Stomach smooth muscle (tissue), 2 donors: ENCODE measurements around the gene ECE1.
"Not testable (repeated sequence)": the region's sequence is repeated elsewhere in the genome, so short reads cannot be mapped to it uniquely, and the experiment has no call there.

Source experiments
- H3K27ac ChIP-seq: one replicate; pipeline ENCODE4 v1.7.0; 2013; ENCODE audit warnings: mild to moderate bottlenecking, low read length, inconsistent platforms
- H3K27me3 ChIP-seq, 2 donors: one replicate each; pipeline ENCODE4 v1.7.0; 2013; ENCODE audit warnings: low read length in 2 of 2; ENCODE audit not compliant: insufficient read depth in 2 of 2, control insufficient read depth in 1 of 2
- H3K36me3 ChIP-seq, 2 donors: one replicate each; pipeline ENCODE4 v1.7.0; 2013; ENCODE audit warnings: low read length in 2 of 2; ENCODE audit not compliant: control insufficient read depth in 2 of 2, insufficient read depth in 2 of 2
- H3K4me1 ChIP-seq: one replicate; pipeline ENCODE4 v1.7.0; 2013; ENCODE audit warnings: low read length; ENCODE audit not compliant: control insufficient read depth, insufficient read depth
- H3K4me3 ChIP-seq, 2 donors: one replicate each; pipeline ENCODE4 v1.7.0; 2013; ENCODE audit warnings: low read length in 2 of 2
- H3K9ac ChIP-seq, 2 donors: one replicate each; pipeline ENCODE4 v1.7.0; 2013; ENCODE audit warnings: low read length in 2 of 2, mild to moderate bottlenecking in 1 of 2
- H3K9me3 ChIP-seq, 2 donors: one replicate each; pipeline ENCODE4 v1.7.0; 2013; ENCODE audit warnings: low read length in 2 of 2; ENCODE audit not compliant: control insufficient read depth in 2 of 2
- donor health status: healthy.
- donor health status: Pancreatic carcinoma.

ECE1 gene

GRCh38 chr1:21236178-21236577 is 54.1 kb downstream of the ECE1 start:
- H3K4me1 ChIP-seq, result no peaks in the 10 kb centered on the region
- H3K36me3 ChIP-seq, result peaks cover 42 to 56% of the 10 kb centered on the region in 2 donors
- no peak overlapping the region for H3K27ac ChIP-seq
- no peaks in the 10 kb centered on the region for H3K27me3 ChIP-seq
- H3K9ac ChIP-seq, result no peak overlapping the region
- H3K9me3 ChIP-seq, result no peaks in the 10 kb centered on the region
- no peak overlapping the region for H3K4me3 ChIP-seq

- Histone ChIP-seq H3K27me3 (no peaks in the 10 kb centered on the region), H3K9me3 (no peaks in the 10 kb centered on the region), H3K36me3 (peaks cover 40 to 57% of the 10 kb centered on the region in 2 donors), H3K4me1 (no peaks in the 10 kb centered on the region), H3K27ac (no peak overlapping the region), H3K9ac (no peak overlapping the region), H3K4me3 (no peak overlapping the region)
Measured at GRCh38 chr1:21234779-21235178, 55.5 kb downstream of the ECE1 start.

GRCh38 chr1:21233490-21233889 is 56.8 kb downstream of the ECE1 start:
- Histone ChIP-seq H3K36me3 (peaks cover 36 to 53% of the 10 kb centered on the region in 2 donors), H3K4me1 (no peaks in the 10 kb centered on the region), H3K27me3 (no peaks in the 10 kb centered on the region)

GRCh38 chr1:21232044-21232443 is 58.2 kb downstream of the ECE1 start:
- Histone ChIP-seq H3K27me3 (no peaks in the 10 kb centered on the region), H3K36me3 (peaks cover 34 to 51% of the 10 kb centered on the region in 2 donors), H3K27ac (no peak overlapping the region)

More at GRCh38 chr1:21233490-21233889, 56.8 kb downstream of the ECE1 start:
- Histone ChIP-seq H3K4me3 (no peak overlapping the region), H3K9me3 (no peaks in the 10 kb centered on the region), H3K9ac (no peak overlapping the region), H3K27ac (no peak overlapping the region)

GRCh38 chr1:21229246-21230000 is 60.8 kb downstream of the ECE1 start:
- Histone ChIP-seq H3K27ac (no peak overlapping the region), H3K36me3 (peaks cover 36 to 52% of the 10 kb centered on the region in 2 donors)

More at GRCh38 chr1:21232044-21232443, 58.2 kb downstream of the ECE1 start:
- no peaks in the 10 kb centered on the region for H3K4me1 ChIP-seq
- no peaks in the 10 kb centered on the region for H3K9me3 ChIP-seq
- no peak overlapping the region for H3K9ac ChIP-seq
- no peak overlapping the region for H3K4me3 ChIP-seq

GRCh38 chr1:21228224-21228623 is 62.0 kb downstream of the ECE1 start:
- not testable (repeated sequence) for H3K27ac ChIP-seq, H3K27me3 ChIP-seq, H3K9me3 ChIP-seq, H3K9ac ChIP-seq, H3K4me1 ChIP-seq, H3K4me3 ChIP-seq
- peaks cover 38 to 50% of the 10 kb centered on the region in 2 donors for H3K36me3 ChIP-seq

More at GRCh38 chr1:21229246-21230000, 60.8 kb downstream of the ECE1 start:
- Histone ChIP-seq H3K9ac (no peak overlapping the region), H3K4me1 (no peaks in the 10 kb centered on the region), H3K9me3 (no peaks in the 10 kb centered on the region), H3K4me3 (no peak overlapping the region), H3K27me3 (no peaks in the 10 kb centered on the region)

GRCh38 chr1:21225065-21225464 is 65.2 kb downstream of the ECE1 start:
- no peak overlapping the region for H3K9ac ChIP-seq
- no peaks in the 10 kb centered on the region for H3K9me3 ChIP-seq
- peaks cover 14% of the 10 kb centered on the region for H3K4me1 ChIP-seq
- no peak overlapping the region for H3K27ac ChIP-seq
- H3K27me3 ChIP-seq, result no peaks in the 10 kb centered on the region
- H3K4me3 ChIP-seq, result no peak overlapping the region
- peaks cover 42 to 59% of the 10 kb centered on the region in 2 donors for H3K36me3 ChIP-seq

GRCh38 chr1:21220815-21221214 is 69.4 kb downstream of the ECE1 start:
- Histone ChIP-seq H3K27ac (no peak overlapping the region), H3K9me3 (no peaks in the 10 kb centered on the region), H3K36me3 (peaks cover 35 to 52% of the 10 kb centered on the region in 2 donors), H3K4me1 (peaks cover 14% of the 10 kb centered on the region), H3K27me3 (no peaks in the 10 kb centered on the region), H3K4me3 (no peak overlapping the region), H3K9ac (no peak overlapping the region)

GRCh38 chr1:21219674-21220073 is 70.6 kb downstream of the ECE1 start:
- no peaks in the 10 kb centered on the region for H3K9me3 ChIP-seq
- H3K27ac ChIP-seq, result no peak overlapping the region
- H3K27me3 ChIP-seq, result no peaks in the 10 kb centered on the region
- no peak overlapping the region for H3K9ac ChIP-seq
- peaks cover 14% of the 10 kb centered on the region for H3K4me1 ChIP-seq
- H3K36me3 ChIP-seq, result peaks cover 25 to 43% of the 10 kb centered on the region in 2 donors
- H3K4me3 ChIP-seq, result no peak overlapping the region

GRCh38 chr1:21217812-21218596 is 72.3 kb downstream of the ECE1 start:
- Histone ChIP-seq H3K27me3 (no peaks in the 10 kb centered on the region), H3K9me3 (no peaks in the 10 kb centered on the region), H3K4me3 (no peak overlapping the region), H3K27ac (no peak overlapping the region), H3K4me1 (peaks cover 14% of the 10 kb centered on the region), H3K9ac (no peak overlapping the region), H3K36me3 (peaks cover 19 to 34% of the 10 kb centered on the region in 2 donors)
